Stimulated activated CD8-positive, alpha-beta memory T cell treated with anti-CD3 and anti-CD28 coated beads, Interleukin-7, amount 100 ng/mL, for 4 hours (primary cell): ENCODE data around the gene CYTH3.
A peak's percentile ranks its signal among the peaks of the same experiment; 100 is the strongest.
"Not testable (repeated sequence)": the region's sequence is repeated elsewhere in the genome, so short reads cannot be mapped to it uniquely, and the experiment has no call there.

ENCODE experiments used
- DNase-seq, 2 donors: peaks; one replicate each; pipeline ENCODE4 v3.0.0-alpha.2; 2020; ENCODE audit warnings: low read depth in 2 of 2

CYTH3 gene

GRCh38 chr7:6229284-6229683 is 43.1 kb downstream of the CYTH3 start:
- DNase-seq = not testable (repeated sequence)

- DNase-seq = no peak
Observed at GRCh38 chr7:6228361-6229229, 43.8 kb downstream of the CYTH3 start.

DNA sequence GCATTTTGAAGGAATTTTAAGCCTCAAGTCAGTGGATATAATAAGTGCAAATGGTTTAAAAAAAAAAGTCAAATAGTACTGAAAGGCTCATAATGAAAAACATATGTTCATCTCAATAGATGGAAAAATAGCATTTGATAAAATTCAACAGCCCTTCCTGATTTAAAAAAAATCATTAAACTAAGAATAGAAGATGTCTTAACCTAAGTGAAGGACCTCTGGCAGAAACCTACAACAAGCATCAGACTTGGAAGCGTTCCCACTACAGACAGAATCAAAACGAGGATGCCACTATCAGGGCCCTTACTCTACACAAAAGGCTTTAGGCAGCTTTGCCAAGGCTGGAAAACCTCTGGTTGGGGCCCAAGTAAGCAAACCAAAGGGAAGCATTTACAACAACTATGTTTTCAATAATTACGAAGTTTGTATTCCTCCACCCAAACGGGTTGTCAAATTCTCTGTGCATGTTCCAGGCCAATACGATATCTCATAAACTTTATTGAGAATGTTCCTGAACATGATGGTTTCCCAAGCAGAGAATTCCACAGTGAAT is 45.1 kb downstream of the CYTH3 start:
- no peak for DNase-seq

DNA sequence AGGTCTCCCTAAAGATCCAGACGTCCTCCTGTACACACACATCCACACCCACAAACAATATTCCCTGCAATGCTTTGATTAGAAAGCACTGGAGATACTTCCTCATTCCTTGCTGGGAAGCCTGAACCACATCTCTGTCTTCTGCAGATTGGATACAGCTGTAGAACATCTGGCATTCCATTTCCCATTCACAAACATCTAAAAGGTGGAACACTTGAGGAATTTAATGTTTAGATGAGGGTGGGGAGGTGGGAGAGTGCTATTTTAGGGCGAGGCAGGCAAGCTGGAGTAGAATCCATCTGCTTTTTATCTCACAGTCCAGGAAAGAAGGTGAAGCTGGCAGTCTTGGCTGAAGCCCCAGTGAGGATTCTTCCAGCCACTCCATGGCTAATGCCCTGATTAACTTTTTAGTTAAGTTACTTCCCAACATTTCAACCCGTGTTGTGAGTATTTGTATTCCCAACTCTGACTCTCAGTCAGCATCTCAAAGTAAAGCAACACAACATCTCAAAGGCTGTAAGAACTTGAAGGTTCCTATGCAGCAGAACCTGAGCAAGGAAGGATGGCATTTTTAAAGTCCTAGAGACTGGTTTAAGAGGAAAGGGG is 46.1 kb downstream of the CYTH3 start:
- DNase-seq = no peak

DNA sequence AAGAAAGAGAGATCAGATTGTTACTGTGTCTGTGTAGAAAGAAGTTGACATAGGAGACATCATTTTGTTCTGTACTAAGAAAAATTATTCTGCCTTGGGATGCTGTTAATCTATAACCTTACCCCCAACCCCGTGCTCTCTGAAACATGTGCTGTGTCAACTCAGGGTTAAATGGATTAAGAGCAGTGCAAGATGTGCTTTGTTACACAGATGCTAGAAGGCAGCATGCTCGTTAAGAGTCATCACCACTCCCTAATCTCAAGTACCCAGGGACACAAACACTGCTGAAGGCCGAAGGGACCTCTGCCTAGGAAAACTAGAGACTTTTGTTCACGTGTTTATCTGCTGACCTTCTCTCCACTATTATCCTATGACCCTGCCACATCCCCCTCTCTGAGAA is 49.0 kb downstream of the CYTH3 start:
- DNase-seq = not testable (repeated sequence)

- not testable (repeated sequence) for DNase-seq
Observed at GRCh38 chr7:6223010-6223409, 49.4 kb downstream of the CYTH3 start.

- peak; percentile 18 to 46 for DNase-seq
Observed at GRCh38 chr7:6221340-6222319, 50.8 kb downstream of the CYTH3 start.

- no peak for DNase-seq
Observed at GRCh38 chr7:6218329-6218728, 54.1 kb downstream of the CYTH3 start.

DNA sequence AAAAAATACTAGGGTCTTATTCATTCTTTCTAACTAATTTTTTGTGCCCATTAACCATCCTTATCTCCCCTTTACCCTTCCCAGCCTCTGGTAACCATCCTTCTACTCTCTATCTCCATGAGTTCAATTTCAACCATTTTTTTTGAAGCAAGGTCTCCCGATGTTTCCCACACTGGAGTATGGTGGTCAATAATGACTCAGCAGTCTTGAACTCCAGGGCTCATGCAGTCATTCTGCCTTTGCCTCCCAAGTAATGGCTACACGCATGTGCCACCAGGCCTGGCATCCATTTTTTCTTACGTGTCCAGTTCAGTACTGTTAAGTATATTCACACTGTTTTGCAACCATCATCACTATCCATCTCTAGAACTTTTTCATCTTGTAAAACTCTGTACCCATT is 60.4 kb downstream of the CYTH3 start:
- no peak for DNase-seq

GRCh38 chr7:6210621-6211372 is 61.6 kb downstream of the CYTH3 start:
- DNase-seq = no peak

GRCh38 chr7:6209340-6209739 is 63.1 kb downstream of the CYTH3 start:
- DNase-seq = no peak

DNA sequence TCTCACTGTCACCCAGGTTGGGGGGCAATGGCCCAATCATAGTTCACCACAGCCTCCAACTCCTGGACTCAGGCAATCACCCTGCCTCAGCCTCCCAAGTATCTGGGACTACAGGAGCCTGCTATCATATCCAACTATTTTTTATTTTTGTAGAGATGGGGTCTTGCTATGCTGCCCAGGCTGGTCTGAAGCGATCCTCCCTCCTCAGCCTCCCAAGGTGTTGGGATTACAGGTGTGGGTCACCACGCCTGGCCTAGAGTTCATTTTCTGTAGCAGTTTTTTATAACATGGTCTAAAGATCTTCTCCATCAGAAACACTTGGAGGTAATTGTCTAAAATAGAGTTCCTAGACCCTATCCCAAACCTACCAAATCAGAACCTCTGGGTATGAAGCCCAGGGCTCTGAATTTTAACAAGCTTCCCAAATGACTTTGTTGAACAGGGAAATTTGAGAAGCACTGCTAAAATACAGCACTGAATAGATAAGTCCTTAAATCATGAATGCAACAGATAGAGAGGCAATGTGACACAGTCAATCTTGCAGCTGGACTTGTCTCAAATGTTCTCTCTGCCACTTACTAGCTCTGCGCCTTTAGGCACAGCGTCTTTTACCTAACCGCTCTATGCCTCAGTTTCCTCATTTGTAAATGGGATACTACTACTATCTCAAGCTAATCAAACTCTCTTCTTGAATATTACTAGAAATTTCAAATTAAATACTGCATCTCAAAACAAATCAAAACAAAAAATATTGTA is 63.7 kb downstream of the CYTH3 start:
- no peak for DNase-seq

DNA sequence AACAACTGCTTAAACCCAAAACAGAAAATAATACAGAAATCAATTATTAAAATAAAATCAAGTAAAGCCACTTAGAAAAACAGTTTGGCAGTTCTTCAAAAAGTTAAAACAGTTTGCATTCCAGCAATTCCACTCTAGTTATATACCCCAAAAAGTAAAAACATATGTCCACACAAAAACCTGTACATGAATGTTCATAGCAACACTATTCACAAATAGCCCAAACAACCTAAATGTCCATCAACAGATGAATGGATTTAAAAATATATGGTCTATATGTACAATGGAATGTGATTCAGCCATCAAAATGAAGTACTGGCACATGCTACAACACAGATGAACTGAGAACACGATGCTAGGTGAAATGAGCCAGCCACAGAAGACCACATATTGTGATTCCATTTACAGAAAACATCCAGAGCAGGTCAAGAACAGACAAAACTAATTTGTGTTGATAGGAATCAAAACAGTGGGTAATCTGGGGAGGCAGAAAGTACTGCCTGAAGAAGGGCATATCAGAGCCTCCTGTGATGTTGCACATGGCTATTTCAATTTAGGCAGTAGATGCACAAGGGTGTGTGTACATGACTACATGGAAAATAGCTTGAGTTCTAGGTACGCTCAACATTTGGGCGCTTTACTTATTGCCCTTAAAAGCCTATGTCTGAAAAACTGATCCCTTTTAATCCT is 66.3 kb downstream of the CYTH3 start:
- no peak for DNase-seq

- no peak for DNase-seq
Observed at GRCh38 chr7:6203381-6203780, 69.0 kb downstream of the CYTH3 start.

DNA sequence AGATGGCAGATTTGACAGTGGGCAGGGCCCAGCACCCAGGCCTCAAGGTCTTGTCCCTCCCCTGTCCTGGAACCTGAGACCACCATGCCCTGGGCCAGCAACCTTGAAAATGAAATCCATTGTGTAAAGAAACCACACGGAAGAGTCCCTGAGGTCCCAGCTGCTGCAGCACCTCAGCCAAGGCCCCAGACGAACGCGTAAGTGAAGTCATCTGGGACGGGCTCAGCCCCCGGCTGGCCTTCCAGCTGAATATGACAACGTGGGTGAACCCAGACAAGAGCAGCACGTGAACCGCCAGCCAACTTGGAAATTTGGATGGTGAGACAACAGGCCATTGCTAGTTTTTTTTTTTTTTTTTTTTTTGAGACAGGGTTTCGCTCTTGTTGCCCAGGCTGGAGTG is 70.3 kb downstream of the CYTH3 start:
- no peak for DNase-seq

DNA sequence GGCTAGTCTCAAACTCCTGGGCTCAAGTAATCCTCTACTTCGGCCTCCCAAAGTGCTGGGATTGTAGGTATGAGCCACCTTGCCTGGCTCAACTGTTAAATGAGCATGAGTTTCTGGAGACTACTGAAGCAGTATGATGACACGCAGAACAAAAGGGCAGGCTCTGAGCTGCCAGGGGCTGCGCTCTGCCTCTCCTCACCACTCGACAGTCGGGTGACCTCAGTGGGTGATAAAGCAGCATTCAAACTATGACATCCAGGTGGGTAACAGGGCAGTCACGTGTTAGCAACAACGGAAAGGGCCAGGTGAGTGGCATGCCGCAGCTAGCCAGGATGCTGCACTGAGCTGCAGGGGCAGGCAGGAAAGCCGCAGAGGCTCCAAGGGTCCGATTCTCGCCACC is 71.5 kb downstream of the CYTH3 start:
- no peak for DNase-seq

GRCh38 chr7:6198689-6199595 is 73.5 kb downstream of the CYTH3 start:
- no peak for DNase-seq

DNA sequence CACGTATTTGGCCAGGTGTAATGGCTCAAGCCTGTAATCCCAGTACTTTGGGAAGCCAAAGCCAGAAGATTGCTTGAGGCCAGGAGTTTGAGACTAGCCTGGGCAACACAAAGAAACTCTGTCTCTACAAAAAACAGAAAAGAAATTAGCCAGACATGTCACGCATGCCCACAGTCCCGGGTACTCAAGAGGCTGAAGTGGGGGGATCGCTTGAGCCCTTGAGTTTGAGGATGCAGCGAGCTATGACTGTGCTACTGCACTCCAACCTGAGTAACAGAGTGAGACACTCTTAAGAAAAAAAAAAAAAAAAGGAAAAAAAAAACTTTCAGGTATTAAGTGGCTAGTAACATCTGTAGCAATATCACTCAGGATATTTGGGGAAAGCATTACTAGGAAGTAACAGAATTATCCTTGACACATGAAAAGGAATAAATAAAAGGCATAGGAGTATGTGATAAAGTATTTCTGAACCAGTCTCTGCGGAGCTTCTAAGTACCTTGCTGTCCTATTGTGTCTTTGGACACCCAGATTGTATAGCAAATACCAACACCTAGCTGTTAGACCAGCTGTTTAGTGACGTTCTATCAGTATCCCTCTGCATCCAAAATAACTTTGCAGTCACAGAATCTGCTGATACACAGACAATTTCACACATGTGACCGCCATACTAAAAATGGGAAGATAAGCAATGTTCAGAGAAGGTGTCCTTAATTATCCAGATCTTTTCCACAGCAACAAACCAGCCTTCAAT is 74.4 kb downstream of the CYTH3 start:
- no peak for DNase-seq
